GM18508 (cell line): ENCODE measurements around the gene RPL13A.

Source experiments
- ATAC-seq: cut with Tn5 transposase; IDR thresholded peaks from one replicate; pipeline ENCODE4 v1.9.1; 2021; ENCODE audit warnings: moderate number of reproducible peaks; ENCODE audit not compliant: insufficient read depth, unreplicated experiment

The RPL13A gene

GRCh38 chr19:49499030-49499670 lies 11.7 kb downstream of the RPL13A start:
- no peak for ATAC-seq

- ATAC-seq = no peak
These were observed 15.6 kb downstream of the RPL13A start for GRCh38 chr19:49502866-49503581.

GRCh38 chr19:49503582-49503962 lies 16.2 kb downstream of the RPL13A start:
- no peak for ATAC-seq

- ATAC-seq = no peak
These were observed 19.2 kb downstream of the RPL13A start for GRCh38 chr19:49506575-49507105.

GRCh38 chr19:49507803-49508494 lies 20.5 kb downstream of the RPL13A start:
- ATAC-seq = no peak

GRCh38 chr19:49512970-49513745 lies 25.8 kb downstream of the RPL13A start:
- ATAC-seq = no peak

GRCh38 chr19:49513746-49514118 lies 26.3 kb downstream of the RPL13A start:
- ATAC-seq = no peak

- ATAC-seq = no peak
These were observed 26.7 kb downstream of the RPL13A start for GRCh38 chr19:49514151-49514550.

GRCh38 chr19:49515767-49516166 lies 28.4 kb downstream of the RPL13A start:
- no peak for ATAC-seq

- no peak for ATAC-seq
These were observed 30.6 kb downstream of the RPL13A start for GRCh38 chr19:49518033-49518432.

GRCh38 chr19:49520705-49521319 lies 33.4 kb downstream of the RPL13A start:
- no peak for ATAC-seq

- ATAC-seq = no peak
These were observed 37.5 kb downstream of the RPL13A start for GRCh38 chr19:49524812-49525455.

- ATAC-seq = no peak
These were observed 40.9 kb downstream of the RPL13A start for GRCh38 chr19:49528211-49528771.

- ATAC-seq = no peak
These were observed 43.3 kb downstream of the RPL13A start for GRCh38 chr19:49530708-49531107.

- ATAC-seq = no peak
These were observed 46.4 kb downstream of the RPL13A start for GRCh38 chr19:49533551-49534488.

GRCh38 chr19:49534632-49535385 lies 47.4 kb downstream of the RPL13A start:
- no peak for ATAC-seq

GRCh38 chr19:49536921-49537462 lies 49.6 kb downstream of the RPL13A start:
- ATAC-seq = no peak
